ENCODE data around the gene EPAS1.

Gene EPAS1

GRCh38 chr2:46302005-46302695, 4.9 kb downstream of the EPAS1 start:
- DNase-seq (ENCODE audit: low spot score): no peak

GRCh38 chr2:46303233-46303632, 6.0 kb downstream of the EPAS1 start:
- DNase-seq (ENCODE audit: low spot score): no peak

- no peak for DNase-seq (ENCODE audit: low spot score)
Measured at GRCh38 chr2:46303822-46304221, 6.6 kb downstream of the EPAS1 start.

GRCh38 chr2:46304635-46305034, 7.4 kb downstream of the EPAS1 start:
- DNase-seq (ENCODE audit: low spot score): peak; percentile 25

- no peak for DNase-seq (ENCODE audit: low spot score)
Measured at GRCh38 chr2:46305187-46305586, 8.0 kb downstream of the EPAS1 start.

GRCh38 chr2:46305767-46306166, 8.6 kb downstream of the EPAS1 start:
- DNase-seq (ENCODE audit: low spot score): no peak

- no peak for DNase-seq (ENCODE audit: low spot score)
Measured at GRCh38 chr2:46306330-46306751, 9.1 kb downstream of the EPAS1 start.

- DNase-seq (ENCODE audit: low spot score): no peak
Measured at GRCh38 chr2:46306988-46307655, 9.9 kb downstream of the EPAS1 start.

GRCh38 chr2:46308081-46308480, 10.9 kb downstream of the EPAS1 start:
- no peak for DNase-seq (ENCODE audit: low spot score)

GRCh38 chr2:46308629-46309028, 11.4 kb downstream of the EPAS1 start:
- no peak for DNase-seq (ENCODE audit: low spot score)

- DNase-seq (ENCODE audit: low spot score): no peak
Measured at GRCh38 chr2:46309052-46309953, 12.1 kb downstream of the EPAS1 start.

GRCh38 chr2:46310446-46310845, 13.2 kb downstream of the EPAS1 start:
- no peak for DNase-seq (ENCODE audit: low spot score)

GRCh38 chr2:46311651-46312223, 14.5 kb downstream of the EPAS1 start:
- DNase-seq (ENCODE audit: low spot score): no peak

GRCh38 chr2:46313063-46313462, 15.9 kb downstream of the EPAS1 start:
- DNase-seq (ENCODE audit: low spot score): no peak

GRCh38 chr2:46314065-46314835, 17.0 kb downstream of the EPAS1 start:
- no peak for DNase-seq (ENCODE audit: low spot score)

- DNase-seq (ENCODE audit: low spot score): no peak
Measured at GRCh38 chr2:46315103-46315890, 18.1 kb downstream of the EPAS1 start.

GRCh38 chr2:46317094-46317486, 19.9 kb downstream of the EPAS1 start:
- no peak for DNase-seq (ENCODE audit: low spot score)

GRCh38 chr2:46318579-46319460, 21.6 kb downstream of the EPAS1 start:
- no peak for DNase-seq (ENCODE audit: low spot score)

- DNase-seq (ENCODE audit: low spot score): no peak
Measured at GRCh38 chr2:46319711-46320110, 22.5 kb downstream of the EPAS1 start.

GRCh38 chr2:46320141-46320567, 22.9 kb downstream of the EPAS1 start:
- no peak for DNase-seq (ENCODE audit: low spot score)
